IPS DF 4.7 (cell line): ENCODE data around the gene GH1.
A peak's percentile ranks its signal among the peaks of the same experiment; 100 is the strongest.
"Not testable (repeated sequence)": the region's sequence is repeated elsewhere in the genome, so short reads cannot be mapped to it uniquely, and the experiment has no call there.

Experiments used
- DNase-seq: peaks from one replicate; pipeline ENCODE4 v3.0.0-alpha.2; 2013; ENCODE audit warnings: low spot score; ENCODE audit errors: extremely low read depth

GH1 gene

DNA sequence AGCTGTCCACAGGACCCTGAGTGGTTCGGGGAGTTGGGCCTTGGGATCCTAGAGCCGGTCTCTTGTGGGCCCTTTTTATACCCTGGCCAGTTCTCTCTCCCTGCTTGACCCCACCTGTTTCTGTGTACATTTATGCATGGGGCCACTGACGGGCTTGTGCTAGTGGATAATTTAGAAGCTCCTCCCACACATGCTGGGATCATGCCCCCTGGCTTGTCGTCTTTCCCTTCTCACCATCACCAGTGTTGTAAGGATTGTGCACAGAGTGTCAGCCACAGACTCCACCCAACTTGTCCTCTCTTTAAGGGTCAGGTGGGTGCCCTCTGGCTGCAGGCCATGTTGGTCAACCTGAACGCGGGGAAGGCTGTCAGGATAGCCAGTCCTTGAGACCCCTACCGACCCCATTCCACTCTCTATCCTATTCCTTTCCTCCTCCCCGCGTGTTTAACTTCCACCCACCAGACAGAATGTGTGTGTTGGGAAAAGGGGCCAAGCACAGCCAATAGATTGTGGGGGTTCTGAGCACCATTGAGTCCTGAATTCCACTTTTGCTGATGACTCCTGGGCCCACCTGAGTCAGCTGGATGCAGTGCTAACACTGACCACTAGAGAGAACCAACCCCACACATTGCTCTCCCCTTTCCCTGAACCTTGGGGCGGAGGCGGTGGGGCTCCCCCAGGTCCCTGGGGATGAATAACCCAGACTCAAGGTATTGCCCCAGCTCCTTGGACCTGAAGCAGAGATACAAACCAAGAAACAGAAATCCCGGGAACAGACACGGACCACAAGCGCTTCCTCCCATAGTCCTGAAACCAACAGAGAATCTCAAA lies 21.9 kb downstream of the GH1 start, which contains the start of gene CSH1:
Gene CSH1 (minus strand): TSS at position 51 of the 831 bp plus-strand sequence. CDS start 63 bp downstream, outside the sequence.
- DNase-seq: not testable (repeated sequence)

- DNase-seq: not testable (repeated sequence)
Measured at GRCh38 chr17:63894821-63895220, 23.8 kb downstream of the GH1 start.

DNA sequence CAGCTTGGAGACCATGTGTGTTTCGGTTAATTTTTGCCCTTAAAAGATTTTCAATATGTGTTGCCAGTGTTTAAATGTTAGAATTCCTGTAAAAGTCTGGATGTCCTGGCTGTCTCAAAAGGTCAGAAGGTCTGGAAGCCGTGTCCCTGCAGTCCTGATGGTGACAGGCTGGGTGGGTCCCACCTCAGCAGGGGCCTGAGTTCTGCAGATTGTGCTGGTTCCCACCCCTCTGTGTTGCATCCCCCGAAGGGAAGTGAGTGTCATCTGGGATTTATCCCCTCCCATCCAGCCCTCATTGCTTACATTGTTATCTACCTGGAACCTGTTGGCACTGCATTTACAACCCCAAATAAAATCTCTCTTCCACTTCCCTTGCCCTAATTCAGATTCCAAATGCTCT lies 24.6 kb downstream of the GH1 start:
- DNase-seq: not testable (repeated sequence)

DNA sequence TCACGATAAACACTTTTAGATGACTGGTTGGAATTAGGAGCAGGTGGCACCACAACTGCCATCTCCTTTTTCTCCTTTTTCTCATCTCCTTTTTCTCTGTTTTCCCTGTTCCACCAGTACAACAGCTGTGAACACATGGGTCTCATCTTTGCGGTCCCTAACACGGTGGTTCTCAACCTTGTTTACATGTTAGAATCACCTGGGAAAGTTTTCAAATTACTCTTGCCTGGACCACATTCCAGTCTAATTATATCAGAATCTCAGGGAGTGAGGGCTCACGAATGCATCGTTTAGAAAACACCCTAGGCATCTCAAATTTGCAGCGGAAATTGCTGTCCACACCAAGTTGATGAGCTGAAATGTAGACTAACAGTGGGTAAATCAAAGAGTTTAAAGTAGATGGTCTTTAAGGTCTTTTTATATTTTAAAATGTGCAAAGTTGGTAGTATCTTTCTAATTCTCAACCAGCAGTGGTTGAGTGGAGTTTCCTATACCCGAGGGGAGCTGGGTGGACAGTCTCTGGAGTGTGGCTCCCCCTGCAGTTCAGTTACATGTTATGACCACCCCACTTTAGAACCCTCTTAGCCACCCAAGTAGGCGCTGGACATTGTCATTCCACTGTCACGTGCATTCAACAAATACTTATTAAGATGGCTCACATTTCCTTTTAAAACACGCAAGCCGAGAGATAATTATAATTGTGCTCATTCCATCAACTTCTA lies 26.2 kb downstream of the GH1 start:
- not testable (repeated sequence) for DNase-seq

GRCh38 chr17:63889026-63889848 lies 29.4 kb downstream of the GH1 start:
- DNase-seq: not testable (repeated sequence)

DNA sequence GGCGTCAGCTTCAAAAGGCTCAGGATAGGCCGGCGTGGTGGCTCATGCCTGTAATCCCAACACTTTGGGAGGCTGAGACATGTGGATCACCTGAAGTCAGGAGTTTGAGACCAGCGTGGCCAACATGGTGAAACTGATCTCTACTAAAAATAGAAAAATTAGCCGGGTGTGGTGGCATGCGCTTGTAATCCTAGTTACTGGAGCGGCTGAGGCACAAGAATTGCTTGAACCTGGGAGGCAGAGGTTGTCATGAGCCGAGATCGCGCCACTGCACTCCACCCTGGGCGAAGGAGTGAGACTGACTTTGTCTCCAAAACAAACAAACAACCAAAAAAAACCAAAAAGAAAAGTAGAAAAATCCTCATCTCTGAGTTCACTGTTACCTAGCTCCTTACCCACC lies 33.5 kb downstream of the GH1 start:
- DNase-seq: not testable (repeated sequence)

GRCh38 chr17:63882626-63883126 lies 36.0 kb downstream of the GH1 start:
- not testable (repeated sequence) for DNase-seq

DNA sequence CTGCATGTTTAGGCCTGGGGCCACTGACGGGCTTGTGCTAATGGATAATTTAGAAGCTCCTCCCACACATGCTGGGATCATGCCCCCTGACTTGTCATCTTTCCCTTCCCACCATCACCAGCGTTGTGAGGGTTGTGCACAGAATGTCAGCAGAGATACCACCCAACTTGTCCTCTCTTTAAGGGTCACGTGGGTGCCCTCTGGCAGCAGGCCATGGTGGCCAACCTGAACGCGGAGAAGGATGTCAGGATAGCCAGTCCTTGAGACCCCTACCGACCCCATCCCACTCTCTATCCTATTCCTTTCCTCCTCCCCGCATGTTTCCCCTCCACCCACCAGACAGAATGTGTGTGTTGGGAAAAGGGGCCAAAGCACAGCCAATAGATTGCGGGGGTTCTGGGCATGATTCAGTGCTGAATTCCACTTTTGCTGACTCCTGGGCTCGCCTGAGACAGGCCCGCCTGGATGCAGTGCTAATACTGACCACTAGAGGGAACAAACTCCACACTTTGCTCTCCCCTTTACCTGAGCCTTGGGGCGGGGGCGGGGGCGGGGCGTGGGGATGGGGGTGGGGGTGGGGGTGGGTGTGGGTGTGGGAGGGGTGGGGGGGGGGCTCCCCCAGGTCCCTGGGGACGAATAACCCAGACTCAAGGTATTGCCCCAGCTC lies 36.6 kb downstream of the GH1 start, which contains the start of gene GH2:
Gene GH2 (minus strand): TSS at position 10 of the 667 bp plus-strand sequence. CDS start 143 bp downstream, outside the sequence.
- peak; percentile 56 for DNase-seq

- DNase-seq: not testable (repeated sequence)
Measured at GRCh38 chr17:63881337-63881736, 37.3 kb downstream of the GH1 start.

- no peak for DNase-seq
Measured at GRCh38 chr17:63880706-63881105, 37.9 kb downstream of the GH1 start.

DNA sequence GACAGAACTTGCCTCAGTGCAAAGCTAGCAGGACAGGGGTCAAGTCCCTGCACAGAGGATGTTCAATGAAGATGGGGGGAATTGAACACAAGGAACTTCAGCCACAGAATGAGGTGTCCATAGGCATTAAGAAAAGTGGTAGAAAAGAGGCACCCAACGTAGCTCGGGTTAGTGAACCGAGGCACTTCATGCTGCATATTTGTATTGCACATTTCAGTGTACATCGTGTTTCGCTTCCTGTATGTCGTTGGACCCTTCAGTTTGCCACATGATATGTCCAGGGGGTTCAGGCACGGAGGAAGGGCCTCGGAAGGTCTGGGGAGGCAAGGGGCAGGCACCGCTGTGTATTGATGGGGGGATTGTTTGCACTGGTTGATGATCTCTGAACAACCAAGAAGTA lies 40.2 kb downstream of the GH1 start:
- not testable (repeated sequence) for DNase-seq

DNA sequence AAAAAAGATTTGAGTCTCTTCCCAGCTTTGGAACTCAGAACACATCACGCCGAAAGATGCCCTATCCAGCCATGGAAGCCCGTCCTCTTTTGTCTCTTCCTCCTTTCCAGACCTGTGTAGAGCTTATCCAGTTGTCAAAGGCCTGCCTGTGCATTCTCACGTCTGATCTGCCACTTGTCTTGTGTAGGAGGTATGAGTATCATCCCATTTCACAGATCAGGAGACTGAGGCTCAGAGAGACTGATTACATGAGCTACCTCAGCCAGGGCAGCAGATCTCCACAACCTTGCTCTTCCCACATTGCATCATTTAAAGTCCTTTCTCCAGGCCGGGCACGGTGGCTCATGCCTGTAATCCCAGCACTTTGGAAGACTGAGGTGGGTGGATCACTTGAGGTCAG lies 43.9 kb downstream of the GH1 start:
- DNase-seq: not testable (repeated sequence)

- DNase-seq: not testable (repeated sequence)
Measured at GRCh38 chr17:63874061-63874626, 44.5 kb downstream of the GH1 start.

DNA sequence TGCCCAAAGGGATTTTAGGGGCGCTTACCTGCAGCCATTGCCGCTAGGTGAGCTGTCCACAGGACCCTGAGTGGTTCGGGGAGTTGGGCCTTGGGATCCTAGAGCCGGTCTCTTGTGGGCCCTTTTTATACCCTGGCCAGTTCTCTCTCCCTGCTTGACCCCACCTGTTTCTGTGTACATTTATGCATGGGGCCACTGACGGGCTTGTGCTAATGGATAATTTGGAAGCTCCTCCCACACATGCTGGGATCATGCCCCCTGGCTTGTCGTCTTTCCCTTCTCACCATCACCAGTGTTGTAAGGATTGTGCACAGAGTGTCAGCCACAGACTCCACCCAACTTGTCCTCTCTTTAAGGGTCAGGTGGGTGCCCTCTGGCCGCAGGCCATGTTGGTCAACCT lies 45.1 kb downstream of the GH1 start, which contains the start of gene CSH2:
Gene CSH2 (minus strand): TSS at position 101 of the 400 bp plus-strand sequence. CDS start 63 bp downstream, at position 38.
- not testable (repeated sequence) for DNase-seq

DNA sequence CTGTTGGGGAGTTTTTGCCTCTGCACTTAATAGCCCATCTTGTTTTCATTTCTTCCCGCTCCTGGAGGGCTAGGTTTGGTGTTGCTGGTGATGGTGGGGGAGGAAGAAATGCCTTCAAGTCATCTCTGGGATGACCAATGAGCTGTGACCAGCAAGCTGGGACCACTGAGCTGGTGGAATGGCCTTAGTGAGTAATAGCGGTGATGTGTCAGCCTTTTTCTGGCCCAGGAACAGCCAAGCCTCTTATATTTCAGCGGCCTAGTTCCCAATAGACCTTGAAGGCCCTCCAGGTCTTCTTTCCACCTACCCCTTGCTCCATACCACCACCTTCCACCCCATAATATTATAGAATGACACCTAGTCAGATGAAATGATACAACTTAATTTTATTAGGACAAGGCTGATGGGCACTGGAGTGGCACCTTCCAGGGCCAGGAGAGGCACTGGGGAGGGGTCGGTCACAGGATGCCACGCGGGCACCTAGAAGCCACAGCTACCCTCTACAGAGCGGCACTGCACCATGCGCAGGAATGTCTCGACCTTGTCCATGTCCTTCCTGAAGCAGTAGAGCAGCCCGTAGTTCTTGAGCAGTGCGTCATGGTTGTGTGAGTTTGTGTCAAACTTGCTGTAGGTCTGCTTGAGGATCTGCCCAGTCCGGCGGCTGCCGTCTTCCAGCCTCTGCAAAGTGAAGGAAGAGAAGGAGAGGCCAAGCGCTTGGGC lies 46.8 kb downstream of the GH1 start:
- DNase-seq: not testable (repeated sequence)

- not testable (repeated sequence) for DNase-seq
Measured at GRCh38 chr17:63870292-63870665, 48.4 kb downstream of the GH1 start.

- DNase-seq: not testable (repeated sequence)
Measured at GRCh38 chr17:63869491-63870291, 48.9 kb downstream of the GH1 start.
